CD4-positive, alpha-beta T cell treated with Interleukin-2 at 100 ng/mL for 4 hours (primary cell): ENCODE results near the gene TENM3.

Source experiments
- DNase-seq: peaks from one replicate; pipeline ENCODE4 v3.0.0-alpha.2; 2020; ENCODE audit warnings: low spot score

Gene TENM3

DNA sequence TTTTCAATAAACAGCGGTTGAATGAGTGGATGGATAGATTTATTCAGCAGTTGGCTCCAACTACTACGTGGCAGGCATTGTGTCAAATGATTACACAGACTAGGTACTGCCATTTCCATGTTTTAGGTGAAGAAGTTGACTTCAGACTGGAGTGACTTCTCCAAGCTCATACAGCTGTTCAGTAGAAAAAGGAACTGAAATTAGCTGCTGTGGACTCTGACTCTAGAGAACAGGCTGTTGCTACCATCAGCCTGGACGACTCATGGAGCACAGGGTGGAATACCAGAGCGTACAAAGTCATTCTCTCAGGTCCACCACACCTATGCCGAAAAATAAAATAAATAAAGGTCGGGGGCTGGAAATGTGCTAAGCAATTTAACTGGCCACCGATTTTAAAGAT, 45.3 kb downstream of the TENM3 start:
- no peak for DNase-seq

- DNase-seq = no peak
Observed at GRCh38 chr4:182289809-182290208, 46.6 kb downstream of the TENM3 start.

GRCh38 chr4:182291175-182291574, 48.0 kb downstream of the TENM3 start:
- DNase-seq = no peak

- DNase-seq = no peak
Observed at GRCh38 chr4:182291597-182292270, 48.5 kb downstream of the TENM3 start.

- DNase-seq = no peak
Observed at GRCh38 chr4:182292612-182293011, 49.4 kb downstream of the TENM3 start.

DNA sequence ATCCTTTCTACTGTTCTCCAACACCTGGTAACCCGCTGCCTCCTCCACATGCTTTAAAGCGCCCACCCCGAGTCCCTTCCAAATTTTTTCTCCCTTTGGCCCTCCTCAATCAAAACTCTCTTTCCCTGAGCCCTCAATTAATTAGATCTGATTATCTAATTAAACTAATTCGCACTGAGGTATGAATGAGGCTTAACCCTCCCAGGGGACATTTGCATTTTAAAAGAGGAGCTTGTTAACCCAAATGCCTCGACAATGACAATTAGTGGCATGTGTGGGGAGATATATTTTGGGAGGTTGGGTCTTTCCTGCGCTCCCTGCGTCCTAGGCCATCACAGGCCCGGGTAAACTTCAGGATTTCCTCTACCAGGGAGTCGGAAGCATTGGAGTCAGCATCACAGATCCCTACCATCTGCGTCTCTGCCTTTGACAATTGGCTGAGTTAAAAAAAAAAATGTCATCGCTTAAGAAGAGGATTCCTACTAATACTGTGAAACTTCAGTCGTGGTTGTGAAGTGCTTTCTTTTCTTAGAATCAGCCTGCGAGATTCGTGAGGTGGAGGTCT, 50.6 kb downstream of the TENM3 start:
- no peak for DNase-seq

GRCh38 chr4:182294451-182294850, 51.2 kb downstream of the TENM3 start:
- no peak for DNase-seq

GRCh38 chr4:182297659-182298058, 54.5 kb downstream of the TENM3 start:
- no peak for DNase-seq

- no peak for DNase-seq
Observed at GRCh38 chr4:182301736-182302135, 58.5 kb downstream of the TENM3 start.

DNA sequence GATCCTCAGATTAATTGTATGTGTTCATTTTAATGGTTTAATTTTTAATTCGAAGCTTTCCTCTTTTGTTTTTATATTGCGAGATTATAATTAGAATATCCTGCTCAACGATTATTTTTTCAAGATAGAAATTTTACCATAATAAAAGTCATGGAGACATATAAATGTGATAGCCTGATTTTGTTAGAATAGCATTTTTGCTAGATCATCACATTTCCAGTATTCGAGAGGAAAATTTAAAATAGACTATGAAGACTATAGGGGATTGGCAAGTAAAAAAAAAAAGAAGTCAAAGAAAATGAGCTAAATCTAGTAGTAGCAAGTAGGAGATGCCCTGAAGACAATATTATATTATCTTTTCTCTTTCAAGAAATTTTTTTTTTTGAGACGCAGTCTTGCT, 60.6 kb downstream of the TENM3 start:
- DNase-seq = no peak

GRCh38 chr4:182306792-182307507, 63.7 kb downstream of the TENM3 start:
- no peak for DNase-seq

GRCh38 chr4:182307746-182308145, 64.5 kb downstream of the TENM3 start:
- no peak for DNase-seq

DNA sequence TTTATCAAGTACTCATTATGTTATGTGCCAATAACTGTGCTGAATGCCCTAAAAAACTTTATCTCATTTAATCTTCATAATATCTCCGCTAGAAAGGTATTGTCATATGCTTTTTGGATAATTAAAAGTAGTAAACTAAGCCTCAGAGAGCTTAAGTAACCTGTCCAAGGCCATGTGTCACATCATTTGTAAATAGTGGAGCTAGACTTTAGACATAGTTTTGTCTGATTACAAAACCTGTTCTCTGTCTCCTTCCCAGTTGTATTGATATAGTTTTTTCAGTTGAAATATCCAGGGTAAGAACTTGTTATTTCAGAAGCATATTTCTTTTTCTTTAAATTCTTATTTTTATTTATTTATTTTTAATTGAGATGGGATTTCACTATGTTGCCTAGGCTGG, 66.7 kb downstream of the TENM3 start:
- no peak for DNase-seq

DNA sequence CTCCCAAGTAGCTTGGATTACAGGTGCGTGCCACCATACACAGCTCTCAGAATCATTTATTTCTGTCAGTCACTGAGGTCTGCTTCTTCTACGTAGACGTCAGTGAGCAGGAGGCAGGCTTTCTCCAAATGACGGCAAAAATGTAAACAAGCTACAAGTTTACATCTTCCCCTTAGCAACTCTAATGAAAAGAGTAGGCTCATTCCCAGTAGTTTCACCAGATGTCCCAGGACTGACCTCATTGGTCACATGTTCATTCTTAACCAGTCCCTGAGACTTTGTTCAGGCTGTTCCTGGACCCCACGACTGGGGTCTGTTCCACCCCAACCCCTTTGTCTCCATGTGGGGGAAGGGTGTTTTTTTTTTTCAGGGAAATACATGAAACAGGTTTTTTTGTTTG, 67.1 kb downstream of the TENM3 start:
- no peak for DNase-seq

DNA sequence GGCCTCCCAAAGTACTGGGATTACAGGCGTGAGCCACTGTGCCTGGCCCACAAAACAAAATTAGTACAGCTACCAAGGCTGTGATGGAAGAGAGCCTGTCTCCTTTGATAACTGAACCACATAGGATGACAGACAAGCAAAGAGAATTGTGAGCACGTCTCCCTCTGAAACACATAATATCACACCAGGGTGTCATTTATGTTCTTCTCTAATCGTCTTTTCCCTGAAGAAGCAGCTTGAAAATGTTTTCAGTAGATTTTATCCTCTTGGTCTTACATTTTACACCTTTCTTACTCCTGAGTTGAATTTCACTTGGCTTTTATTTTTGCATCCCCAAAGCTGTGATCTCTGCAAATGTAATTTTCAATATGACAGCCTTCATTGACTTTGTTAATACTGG, 67.8 kb downstream of the TENM3 start:
- DNase-seq = no peak

- DNase-seq = no peak
Observed at GRCh38 chr4:182314537-182314936, 71.3 kb downstream of the TENM3 start.

GRCh38 chr4:182318256-182318655, 75.1 kb downstream of the TENM3 start:
- DNase-seq = no peak

DNA sequence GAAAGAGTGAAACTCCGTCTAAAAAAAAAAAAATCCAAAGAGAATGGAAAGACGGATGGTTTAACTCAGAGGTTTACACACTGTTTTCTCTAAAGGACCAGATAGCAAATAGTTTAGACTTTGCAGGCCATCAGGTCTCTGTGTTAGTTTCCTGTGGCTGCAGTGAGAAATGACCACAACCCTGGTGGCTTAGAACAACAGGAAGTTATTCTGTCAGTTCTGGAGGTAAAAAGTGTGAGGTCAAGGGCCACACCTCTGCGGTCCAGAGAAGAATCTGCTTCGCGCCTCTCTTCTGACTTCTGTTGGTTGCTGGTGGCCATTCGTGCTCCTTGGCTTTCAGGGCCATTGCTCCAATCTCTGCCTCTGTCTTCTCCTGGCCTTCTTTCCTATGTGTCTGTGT, 76.9 kb downstream of the TENM3 start:
- DNase-seq = no peak

GRCh38 chr4:182320580-182320979, 77.4 kb downstream of the TENM3 start:
- no peak for DNase-seq

DNA sequence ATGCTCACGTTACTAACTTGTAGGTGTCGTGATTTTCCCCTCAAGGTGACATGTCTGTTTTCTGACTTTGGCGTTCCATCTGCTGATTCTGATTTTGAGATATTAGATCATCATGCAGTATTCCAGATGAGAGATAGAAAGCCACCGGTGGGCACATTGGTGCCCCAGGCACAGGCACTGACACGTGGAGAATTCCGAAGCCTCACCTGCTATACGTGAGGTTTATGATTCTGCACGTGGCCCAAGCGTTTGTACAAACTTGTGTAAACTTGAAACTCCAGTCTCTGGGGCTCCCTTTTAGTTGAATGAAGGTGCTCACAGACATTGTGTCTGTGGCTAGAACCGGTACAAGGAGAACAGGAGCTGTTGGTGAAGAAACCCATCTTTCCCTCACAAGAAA, 81.1 kb downstream of the TENM3 start:
- no peak for DNase-seq

- no peak for DNase-seq
Observed at GRCh38 chr4:182325397-182325796, 82.2 kb downstream of the TENM3 start.

DNA sequence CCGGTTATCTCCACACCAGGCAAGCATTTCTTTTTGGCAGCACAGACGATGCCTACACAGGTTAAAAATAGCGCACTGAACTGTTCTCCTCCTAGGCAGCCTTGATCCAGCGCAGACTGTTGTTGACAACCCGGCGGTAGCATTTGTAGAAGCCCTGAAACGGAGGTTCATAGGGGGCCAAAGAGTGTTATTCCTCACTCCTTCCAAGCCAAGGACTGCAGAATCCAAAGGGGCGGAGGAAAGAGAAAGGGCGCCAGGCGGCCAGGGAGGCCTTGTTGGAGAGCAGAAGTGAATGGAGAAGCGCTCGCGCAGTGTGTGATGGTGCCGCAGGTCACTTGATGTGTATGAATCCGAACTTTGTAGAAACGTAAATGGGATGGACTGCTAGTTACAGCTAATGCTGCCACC, 82.7 kb downstream of the TENM3 start:
- DNase-seq = no peak

DNA sequence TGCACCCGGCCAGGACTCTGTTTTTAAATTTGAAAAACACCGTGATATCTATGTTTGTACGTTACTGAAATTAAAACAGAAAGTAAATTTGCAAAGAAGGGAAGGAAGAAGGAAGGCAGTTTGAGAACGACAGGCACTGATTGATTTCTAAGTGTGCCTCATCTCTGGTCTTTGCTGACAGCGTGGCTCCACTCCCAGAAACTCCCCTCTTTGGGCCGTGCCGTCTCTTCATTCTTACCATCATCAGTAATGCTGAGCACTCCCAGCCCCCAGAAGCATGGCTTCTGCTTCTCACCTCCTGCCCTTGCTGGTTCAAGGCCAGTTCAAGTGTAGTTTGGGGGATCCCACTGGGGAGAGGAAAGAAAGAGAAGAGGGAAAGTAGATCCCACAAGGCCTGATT, 85.3 kb downstream of the TENM3 start:
- no peak for DNase-seq

GRCh38 chr4:182337366-182337765, 94.2 kb downstream of the TENM3 start:
- no peak for DNase-seq
